ENCODE results near the gene SPTBN1.

- TF ChIP-seq, protein P1, sequence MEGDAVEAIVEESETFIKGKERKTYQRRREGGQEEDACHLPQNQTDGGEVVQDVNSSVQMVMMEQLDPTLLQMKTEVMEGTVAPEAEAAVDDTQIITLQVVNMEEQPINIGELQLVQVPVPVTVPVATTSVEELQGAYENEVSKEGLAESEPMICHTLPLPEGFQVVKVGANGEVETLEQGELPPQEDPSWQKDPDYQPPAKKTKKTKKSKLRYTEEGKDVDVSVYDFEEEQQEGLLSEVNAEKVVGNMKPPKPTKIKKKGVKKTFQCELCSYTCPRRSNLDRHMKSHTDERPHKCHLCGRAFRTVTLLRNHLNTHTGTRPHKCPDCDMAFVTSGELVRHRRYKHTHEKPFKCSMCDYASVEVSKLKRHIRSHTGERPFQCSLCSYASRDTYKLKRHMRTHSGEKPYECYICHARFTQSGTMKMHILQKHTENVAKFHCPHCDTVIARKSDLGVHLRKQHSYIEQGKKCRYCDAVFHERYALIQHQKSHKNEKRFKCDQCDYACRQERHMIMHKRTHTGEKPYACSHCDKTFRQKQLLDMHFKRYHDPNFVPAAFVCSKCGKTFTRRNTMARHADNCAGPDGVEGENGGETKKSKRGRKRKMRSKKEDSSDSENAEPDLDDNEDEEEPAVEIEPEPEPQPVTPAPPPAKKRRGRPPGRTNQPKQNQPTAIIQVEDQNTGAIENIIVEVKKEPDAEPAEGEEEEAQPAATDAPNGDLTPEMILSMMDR (IDR thresholded peaks at IDR 0.05), result no peak
- no peak for TF ChIP-seq POLR2A (IDR thresholded peaks at IDR 0.05)
Measured at GRCh38 chr2:54486766-54487165, 30.6 kb downstream of the SPTBN1 start.
